Neural cell (in vitro differentiated cells): ENCODE data around the gene CDK3.

Experiments used
- EP300 ChIP-seq: fragments of 450-650 bp; conservative IDR thresholded peaks from 2 replicates; pipeline ENCODE4 v1.6.1; 2014; ENCODE audit warnings: antibody characterized with exemption, mild to moderate bottlenecking, moderate library complexity; ENCODE audit not compliant: poor library complexity, severe bottlenecking
- EZH2 ChIP-seq: fragments of 200-600, 300-800 bp; shearing (Covaris generic), sonication (generic); IDR thresholded peaks from 2 replicates; pipeline ENCODE4 v1.6.1; 2014; ENCODE audit warnings: antibody characterized with exemption, low read length, borderline replicate concordance, mild to moderate bottlenecking; ENCODE audit not compliant: insufficient read depth, poor library complexity, severe bottlenecking
- MXI1 ChIP-seq: fragments of 450-650 bp; conservative IDR thresholded peaks from 2 replicates; pipeline ENCODE4 v1.6.1; 2014; ENCODE audit warnings: antibody characterized with exemption, mild to moderate bottlenecking; ENCODE audit not compliant: poor library complexity, severe bottlenecking
- POLR2AphosphoS5 ChIP-seq: IDR thresholded peaks from 2 replicates; pipeline ENCODE4 v1.6.1; 2012
- RAD21 ChIP-seq: fragments of 450-650 bp; conservative IDR thresholded peaks from 2 replicates; pipeline ENCODE4 v1.6.1; 2014; ENCODE audit warnings: antibody characterized with exemption, mild to moderate bottlenecking, moderate library complexity
- TAF1 ChIP-seq: IDR thresholded peaks from 2 replicates; pipeline ENCODE4 v1.6.1; 2012; ENCODE audit warnings: low read depth
- TF ChIP-seq, protein P1 (sequence below): fragments of 450-650 bp; IDR thresholded peaks from 2 replicates; pipeline ENCODE4 v1.5.1; 2014; ENCODE audit warnings: antibody characterized with exemption, mild to moderate bottlenecking, moderate library complexity; ENCODE audit not compliant: poor library complexity, severe bottlenecking
- TF ChIP-seq, protein P2 (sequence below): IDR thresholded peaks from 2 replicates; pipeline ENCODE4 v1.6.1; 2012; ENCODE audit warnings: borderline replicate concordance

- TF ChIP-seq, protein P1, sequence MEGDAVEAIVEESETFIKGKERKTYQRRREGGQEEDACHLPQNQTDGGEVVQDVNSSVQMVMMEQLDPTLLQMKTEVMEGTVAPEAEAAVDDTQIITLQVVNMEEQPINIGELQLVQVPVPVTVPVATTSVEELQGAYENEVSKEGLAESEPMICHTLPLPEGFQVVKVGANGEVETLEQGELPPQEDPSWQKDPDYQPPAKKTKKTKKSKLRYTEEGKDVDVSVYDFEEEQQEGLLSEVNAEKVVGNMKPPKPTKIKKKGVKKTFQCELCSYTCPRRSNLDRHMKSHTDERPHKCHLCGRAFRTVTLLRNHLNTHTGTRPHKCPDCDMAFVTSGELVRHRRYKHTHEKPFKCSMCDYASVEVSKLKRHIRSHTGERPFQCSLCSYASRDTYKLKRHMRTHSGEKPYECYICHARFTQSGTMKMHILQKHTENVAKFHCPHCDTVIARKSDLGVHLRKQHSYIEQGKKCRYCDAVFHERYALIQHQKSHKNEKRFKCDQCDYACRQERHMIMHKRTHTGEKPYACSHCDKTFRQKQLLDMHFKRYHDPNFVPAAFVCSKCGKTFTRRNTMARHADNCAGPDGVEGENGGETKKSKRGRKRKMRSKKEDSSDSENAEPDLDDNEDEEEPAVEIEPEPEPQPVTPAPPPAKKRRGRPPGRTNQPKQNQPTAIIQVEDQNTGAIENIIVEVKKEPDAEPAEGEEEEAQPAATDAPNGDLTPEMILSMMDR: no peak
- TF ChIP-seq EP300: no peak
- TF ChIP-seq RAD21: no peak
- TF ChIP-seq POLR2AphosphoS5: no peak
- no peak for TF ChIP-seq MXI1
- TF ChIP-seq TAF1: no peak
- no peak for TF ChIP-seq EZH2
- TF ChIP-seq, protein P2, sequence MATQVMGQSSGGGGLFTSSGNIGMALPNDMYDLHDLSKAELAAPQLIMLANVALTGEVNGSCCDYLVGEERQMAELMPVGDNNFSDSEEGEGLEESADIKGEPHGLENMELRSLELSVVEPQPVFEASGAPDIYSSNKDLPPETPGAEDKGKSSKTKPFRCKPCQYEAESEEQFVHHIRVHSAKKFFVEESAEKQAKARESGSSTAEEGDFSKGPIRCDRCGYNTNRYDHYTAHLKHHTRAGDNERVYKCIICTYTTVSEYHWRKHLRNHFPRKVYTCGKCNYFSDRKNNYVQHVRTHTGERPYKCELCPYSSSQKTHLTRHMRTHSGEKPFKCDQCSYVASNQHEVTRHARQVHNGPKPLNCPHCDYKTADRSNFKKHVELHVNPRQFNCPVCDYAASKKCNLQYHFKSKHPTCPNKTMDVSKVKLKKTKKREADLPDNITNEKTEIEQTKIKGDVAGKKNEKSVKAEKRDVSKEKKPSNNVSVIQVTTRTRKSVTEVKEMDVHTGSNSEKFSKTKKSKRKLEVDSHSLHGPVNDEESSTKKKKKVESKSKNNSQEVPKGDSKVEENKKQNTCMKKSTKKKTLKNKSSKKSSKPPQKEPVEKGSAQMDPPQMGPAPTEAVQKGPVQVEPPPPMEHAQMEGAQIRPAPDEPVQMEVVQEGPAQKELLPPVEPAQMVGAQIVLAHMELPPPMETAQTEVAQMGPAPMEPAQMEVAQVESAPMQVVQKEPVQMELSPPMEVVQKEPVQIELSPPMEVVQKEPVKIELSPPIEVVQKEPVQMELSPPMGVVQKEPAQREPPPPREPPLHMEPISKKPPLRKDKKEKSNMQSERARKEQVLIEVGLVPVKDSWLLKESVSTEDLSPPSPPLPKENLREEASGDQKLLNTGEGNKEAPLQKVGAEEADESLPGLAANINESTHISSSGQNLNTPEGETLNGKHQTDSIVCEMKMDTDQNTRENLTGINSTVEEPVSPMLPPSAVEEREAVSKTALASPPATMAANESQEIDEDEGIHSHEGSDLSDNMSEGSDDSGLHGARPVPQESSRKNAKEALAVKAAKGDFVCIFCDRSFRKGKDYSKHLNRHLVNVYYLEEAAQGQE: no peak
Measured at GRCh38 chr17:76013377-76013932, 12.8 kb downstream of the CDK3 start.
